ENCODE measurements around the gene PDIK1L.
"Not testable (repeated sequence)": the region's sequence is repeated elsewhere in the genome, so short reads cannot be mapped to it uniquely, and the experiment has no call there.

The PDIK1L gene

DNA sequence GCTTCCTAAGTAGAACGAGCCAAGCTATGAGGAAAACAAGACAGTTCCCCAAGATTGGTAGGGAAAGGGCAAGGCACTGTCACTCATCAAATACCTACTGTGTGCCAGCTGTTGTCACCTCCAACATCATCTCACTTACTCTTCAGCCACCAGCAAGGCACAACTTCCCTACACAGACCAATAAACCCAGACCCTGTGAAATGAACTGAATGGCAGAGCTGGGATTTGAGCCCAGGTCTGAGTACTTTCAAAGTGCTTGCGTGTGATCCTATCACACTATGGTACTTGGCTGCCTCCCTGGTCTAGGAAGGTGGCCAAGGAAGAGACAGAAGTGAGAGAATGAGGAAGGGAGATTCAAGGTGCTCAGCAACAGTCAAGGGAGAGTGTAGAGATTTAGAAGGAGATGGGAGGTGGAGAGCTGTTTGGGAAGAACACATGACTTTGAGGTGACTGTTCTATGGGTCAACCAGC, 27.5 kb upstream of the PDIK1L start:
- H3K4me1 ChIP-seq = peaks cover 21 to 32% (median 29%) of the 10 kb centered on the region in 10 experiments
- no peak overlapping the region for H3K9ac ChIP-seq
- H3K9me3 ChIP-seq (replicated peaks in 1 of 11) = no peaks in the 10 kb centered on the region
- no peaks in the 10 kb centered on the region for H3K27me3 ChIP-seq
- H3K4me2 ChIP-seq = no peak overlapping the region
- TF ChIP-seq Cebpa-rat (IDR thresholded peaks at IDR 0.05) = no peak
- no peak overlapping the region for H3K4me3 ChIP-seq
- no peaks in the 10 kb centered on the region for H3K36me3 ChIP-seq
- H4K20me1 ChIP-seq = no peaks in the 10 kb centered on the region
- H3K27ac ChIP-seq = no peak overlapping the region

DNA sequence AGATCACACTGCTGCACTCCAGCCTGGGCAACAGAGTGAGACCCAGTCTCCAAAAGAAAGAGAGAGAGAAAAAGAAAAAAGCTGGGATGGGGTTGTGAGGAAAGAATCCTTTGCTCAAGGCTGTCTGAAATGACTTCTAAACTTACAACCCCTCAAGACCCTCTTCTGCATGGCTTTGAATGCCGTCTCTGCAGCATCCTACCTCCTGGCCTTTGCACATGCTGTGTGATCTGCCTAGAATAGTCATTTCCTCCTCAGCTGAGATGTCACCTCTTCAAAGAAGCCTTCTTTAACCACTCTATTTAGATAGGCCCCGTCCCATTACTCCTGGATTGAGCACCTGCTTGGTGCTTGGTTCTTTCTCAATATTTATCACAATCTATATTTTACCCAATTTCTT, 26.8 kb upstream of the PDIK1L start:
- Histone ChIP-seq H4K20me1 (no peaks in the 10 kb centered on the region), H3K4me3 (no peak overlapping the region), H3K4me1 (peaks cover 15 to 25% (median 22%) of the 10 kb centered on the region in 10 experiments), H3K4me2 (no peak overlapping the region), H3K27me3 (no peaks in the 10 kb centered on the region), H3K27ac (no peak overlapping the region), H3K9me3 (replicated peaks in 1 of 11) (no peaks in the 10 kb centered on the region), H3K36me3 (no peaks in the 10 kb centered on the region), H3K9ac (no peak overlapping the region)
- no peak for TF ChIP-seq Cebpa-rat (IDR thresholded peaks at IDR 0.05)

DNA sequence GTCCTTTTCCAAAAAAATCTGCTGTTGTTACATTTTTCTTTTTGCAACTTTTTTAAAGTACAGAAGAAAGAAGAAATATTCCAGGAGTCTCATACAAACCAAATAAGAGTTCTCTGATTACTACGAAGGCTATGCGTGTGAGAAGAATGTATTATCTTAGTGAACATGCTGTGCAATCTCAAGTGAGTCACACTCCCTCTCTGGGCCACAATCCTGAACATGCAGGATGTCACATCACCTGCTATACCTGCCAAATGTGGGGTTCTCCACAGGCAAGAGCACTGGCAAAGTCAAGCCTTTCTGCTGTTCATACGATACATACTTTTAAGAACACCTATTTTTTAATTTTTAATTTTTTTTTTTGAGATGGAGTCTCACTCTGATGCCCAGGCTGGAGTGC, 22.5 kb upstream of the PDIK1L start:
- no peaks in the 10 kb centered on the region for H3K27me3 ChIP-seq
- no peaks in the 10 kb centered on the region for H3K9me3 ChIP-seq (replicated peaks in 1 of 11)
- H3K4me2 ChIP-seq = no peak overlapping the region
- H3K9ac ChIP-seq = no peak overlapping the region
- TF ChIP-seq Cebpa-rat (IDR thresholded peaks at IDR 0.05) = no peak
- no peaks in the 10 kb centered on the region for H3K36me3 ChIP-seq
- no peak overlapping the region for H3K4me3 ChIP-seq
- no peaks in the 10 kb centered on the region; a peak in 1 of 22 replicates for H4K20me1 ChIP-seq
- H3K27ac ChIP-seq = no peak overlapping the region
- peaks cover 6 to 20% (median 14%) of the 10 kb centered on the region in 10 experiments for H3K4me1 ChIP-seq

DNA sequence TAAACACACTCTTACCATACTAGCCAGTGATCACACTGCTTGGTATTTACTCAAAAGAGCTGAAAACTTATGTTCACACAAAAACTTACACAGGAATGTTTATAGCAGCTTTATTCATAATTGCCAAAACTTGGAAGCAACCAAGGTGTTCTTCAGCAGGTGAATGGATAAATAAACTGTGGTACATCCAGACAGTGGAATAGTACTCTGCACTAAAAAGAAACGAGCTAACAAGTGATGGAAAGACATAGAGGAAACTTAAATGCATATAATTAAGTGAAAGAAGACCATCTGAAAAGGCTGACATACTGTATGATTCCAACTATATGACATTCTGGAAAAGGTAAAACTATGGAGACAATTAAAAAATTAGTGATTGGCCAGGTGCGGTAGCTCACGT, 20.7 kb upstream of the PDIK1L start:
- peaks cover 22 to 34% (median 31%) of the 10 kb centered on the region in 10 experiments for H3K4me1 ChIP-seq
- H4K20me1 ChIP-seq = no peaks in the 10 kb centered on the region; a peak in 1 of 22 replicates
- H3K9me3 ChIP-seq (replicated peaks in 1 of 11) = no peaks in the 10 kb centered on the region
- no peak overlapping the region for H3K9ac ChIP-seq
- no peaks in the 10 kb centered on the region for H3K36me3 ChIP-seq
- H3K27me3 ChIP-seq = no peaks in the 10 kb centered on the region
- no peak overlapping the region for H3K4me3 ChIP-seq
- no peak overlapping the region for H3K4me2 ChIP-seq
- H3K27ac ChIP-seq = no peak overlapping the region
- no peak for TF ChIP-seq Cebpa-rat (IDR thresholded peaks at IDR 0.05)

DNA sequence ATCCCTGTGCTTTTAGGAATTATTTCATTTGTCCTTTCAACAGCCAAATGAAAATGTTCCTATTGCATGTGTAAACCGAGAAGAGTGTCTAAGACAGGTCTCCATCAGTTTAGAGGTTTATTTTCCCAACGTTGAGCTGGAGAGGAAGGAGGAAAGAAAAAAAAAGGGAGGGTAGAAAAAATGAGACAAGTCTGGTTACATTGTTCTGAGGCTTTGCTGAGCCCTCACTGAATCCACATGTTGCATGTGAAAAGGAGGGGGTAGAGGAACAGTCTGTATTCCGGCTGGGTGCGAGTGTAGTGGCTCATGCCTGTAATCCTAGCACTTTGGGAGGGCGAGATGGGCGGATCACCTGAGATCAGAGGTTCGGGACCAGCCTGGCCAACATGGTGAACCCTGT, 19.2 kb upstream of the PDIK1L start:
- Histone ChIP-seq H3K27ac (no peak overlapping the region), H3K27me3 (no peaks in the 10 kb centered on the region), H3K4me1 (peaks cover 29 to 48% (median 32%) of the 10 kb centered on the region in 10 experiments), H3K9ac (no peak overlapping the region), H3K9me3 (replicated peaks in 1 of 11) (no peaks in the 10 kb centered on the region), H4K20me1 (no peaks in the 10 kb centered on the region; a peak in 1 of 22 replicates), H3K4me2 (peak overlapping the region in 4 of 11 experiments; percentile 10 to 49 (median 26); a peak in 3 of 22 replicates), H3K36me3 (no peaks in the 10 kb centered on the region), H3K4me3 (no peak overlapping the region)
- TF ChIP-seq Cebpa-rat (IDR thresholded peaks at IDR 0.05) = no peak

DNA sequence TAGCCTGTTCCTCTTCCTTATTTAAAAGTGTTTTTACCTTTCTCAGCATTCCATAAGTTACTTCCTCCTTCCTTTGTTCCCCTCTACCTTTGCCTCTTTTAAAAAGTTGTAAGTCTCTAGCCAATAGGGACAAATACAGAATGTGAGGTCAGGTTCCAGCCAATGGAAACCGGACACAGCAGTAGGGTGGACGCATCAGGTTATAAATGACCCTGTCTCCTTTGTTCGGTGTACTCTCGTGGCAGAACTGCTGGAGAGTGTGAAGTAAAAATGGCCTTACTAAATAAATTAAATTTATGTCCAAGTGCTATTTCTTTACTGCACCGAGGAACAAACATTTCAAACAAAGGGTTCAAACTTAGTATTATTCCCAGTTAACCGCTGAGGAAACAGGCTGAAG, 18.1 kb upstream of the PDIK1L start:
- H3K9ac ChIP-seq; H3K4me3 ChIP-seq; H3K27me3 ChIP-seq; H3K9me3 ChIP-seq (replicated peaks in 1 of 11); H3K36me3 ChIP-seq; H4K20me1 ChIP-seq; H3K27ac ChIP-seq: not testable (repeated sequence)
- Histone ChIP-seq H3K4me1 (peaks cover 29 to 50% (median 32%) of the 10 kb centered on the region in 10 experiments), H3K4me2 (peak overlapping the region in 10 of 11 experiments; percentile 63 to 87 (median 76); a peak in 16 of 22 replicates)

DNA sequence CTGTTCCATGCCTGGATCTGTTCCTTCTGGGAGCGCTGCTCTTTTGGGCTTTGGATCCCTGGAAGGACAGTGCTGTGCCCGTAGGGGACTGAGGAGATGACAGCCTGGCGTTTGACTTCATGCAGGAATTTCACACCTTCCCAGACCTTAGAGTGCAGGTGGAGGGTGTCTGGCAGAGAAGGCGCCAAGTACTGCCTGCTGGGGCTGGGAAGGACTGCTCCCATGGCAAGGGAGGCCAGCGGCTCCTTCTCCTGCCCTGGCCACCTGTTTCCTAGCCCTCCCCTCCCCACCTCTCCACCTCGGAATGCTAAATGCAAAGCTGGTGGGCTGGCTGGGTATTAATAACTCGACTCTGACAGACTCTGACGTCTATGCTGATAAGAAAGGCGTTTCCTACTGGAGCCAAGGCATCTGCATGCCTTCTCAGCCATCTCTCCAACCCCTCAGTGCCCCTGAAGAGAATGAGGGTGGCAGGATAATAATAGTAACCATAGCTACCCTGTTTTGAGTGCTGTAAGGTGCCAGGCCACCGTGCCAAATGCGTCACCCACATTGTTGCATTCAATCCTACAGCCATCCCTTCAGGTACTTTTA, 17.5 kb upstream of the PDIK1L start:
- Histone ChIP-seq H3K36me3 (no peaks in the 10 kb centered on the region), H3K27me3 (no peaks in the 10 kb centered on the region), H4K20me1 (no peaks in the 10 kb centered on the region; a peak in 1 of 22 replicates), H3K9me3 (replicated peaks in 1 of 11) (no peaks in the 10 kb centered on the region), H3K4me3 (no peak overlapping the region), H3K4me1 (peaks cover 29 to 50% (median 32%) of the 10 kb centered on the region in 10 experiments), H3K9ac (peak overlapping the region in 4 of 11 experiments; percentile 10 to 53 (median 40); a peak in 5 of 22 replicates), H3K4me2 (peak overlapping the region; percentile 63 to 87 (median 74)), H3K27ac (peak overlapping the region in 2 of 11 experiments; percentile 26 to 50; a peak in 1 of 22 replicates)
- no peak for TF ChIP-seq Cebpa-rat (IDR thresholded peaks at IDR 0.05)

DNA sequence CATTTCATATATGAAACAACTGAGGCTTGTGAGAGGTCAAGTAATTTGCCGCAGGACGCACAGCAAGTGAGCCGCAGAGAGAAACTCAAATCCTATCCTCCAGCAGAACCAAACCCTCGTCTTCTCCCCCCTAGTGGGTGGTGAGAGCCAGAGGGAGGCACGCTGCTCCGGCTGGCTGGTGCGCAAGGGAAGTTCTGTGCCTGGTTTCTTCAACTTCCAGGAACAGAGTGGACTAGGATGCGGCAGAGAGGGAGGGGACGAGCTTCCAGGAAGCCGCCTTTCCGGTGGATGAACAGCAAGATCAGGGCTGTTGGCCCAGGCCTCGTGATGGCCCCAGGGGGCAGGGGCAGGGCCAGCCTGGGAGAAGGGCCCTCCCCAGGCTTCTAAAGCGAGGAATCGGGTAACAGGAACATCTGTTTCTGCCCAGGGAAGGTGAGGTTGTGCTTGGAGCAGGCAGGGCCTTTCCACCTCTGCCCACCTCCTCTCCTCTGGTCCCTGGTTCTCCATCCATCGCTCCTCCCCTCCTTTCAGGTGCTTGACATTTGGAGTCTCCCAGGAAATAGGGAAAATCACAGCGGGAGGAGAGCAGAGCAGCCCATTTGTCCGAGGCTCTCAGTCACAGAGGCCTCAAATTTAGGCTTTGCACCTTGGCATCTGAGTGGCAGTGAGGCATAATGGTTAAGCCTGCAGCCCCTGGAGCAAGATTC, 16.8 kb upstream of the PDIK1L start:
- H3K4me3 ChIP-seq = no peak overlapping the region
- peak overlapping the region in 8 of 11 experiments; percentile 2 to 53 (median 28); a peak in 10 of 22 replicates for H3K9ac ChIP-seq
- no peaks in the 10 kb centered on the region for H3K36me3 ChIP-seq
- peak overlapping the region in 4 of 11 experiments; percentile 8 to 50 (median 38); a peak in 6 of 22 replicates for H3K27ac ChIP-seq
- peaks cover 29 to 50% (median 32%) of the 10 kb centered on the region in 10 experiments for H3K4me1 ChIP-seq
- no peaks in the 10 kb centered on the region; a peak in 1 of 22 replicates for H4K20me1 ChIP-seq
- H3K9me3 ChIP-seq (replicated peaks in 1 of 11) = no peaks in the 10 kb centered on the region
- H3K4me2 ChIP-seq = peak overlapping the region; percentile 63 to 87 (median 74)
- no peak for TF ChIP-seq Cebpa-rat (IDR thresholded peaks at IDR 0.05)
- no peaks in the 10 kb centered on the region for H3K27me3 ChIP-seq

DNA sequence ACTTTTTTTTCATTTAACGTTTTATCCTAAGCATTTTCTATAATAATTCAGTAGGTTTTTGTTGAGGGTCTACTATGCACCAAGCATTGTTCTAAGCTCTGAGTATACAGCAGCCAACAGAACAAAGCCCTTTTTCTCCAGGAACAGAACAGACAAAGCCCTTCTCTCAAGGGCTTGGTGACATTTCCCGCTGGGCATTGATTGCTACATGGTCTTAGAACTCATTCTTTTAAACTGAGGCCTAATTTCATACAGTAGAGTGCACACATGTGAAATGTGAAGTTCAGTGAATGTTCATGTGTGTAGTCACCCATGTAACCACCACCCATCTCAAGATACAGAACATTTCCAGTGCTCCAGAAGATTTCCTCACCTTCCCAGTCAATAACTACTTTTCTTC, 15.2 kb upstream of the PDIK1L start:
- Histone ChIP-seq H3K27ac (peak overlapping the region in 1 of 11 experiments; percentile 25; a peak in 1 of 22 replicates), H3K27me3 (no peaks in the 10 kb centered on the region), H3K4me3 (no peak overlapping the region), H3K36me3 (no peaks in the 10 kb centered on the region), H3K4me1 (peaks cover 29 to 49% (median 32%) of the 10 kb centered on the region in 10 experiments), H3K9me3 (replicated peaks in 1 of 11) (no peaks in the 10 kb centered on the region), H3K9ac (no peak overlapping the region), H3K4me2 (peak overlapping the region in 9 of 11 experiments; percentile 20 to 87 (median 33); a peak in 14 of 22 replicates), H4K20me1 (no peaks in the 10 kb centered on the region; a peak in 1 of 22 replicates)
- 0 out of 22 replicates have a peak, but pooled peaks of 2 of the 11 experiments have one; percentile 23 to 28 for TF ChIP-seq Cebpa-rat (IDR thresholded peaks at IDR 0.05)
